Fibroblast of skin of abdomen (primary cell): ENCODE data around the gene UNC5A.

Experiments
- DNase-seq: peaks from one replicate; pipeline ENCODE4 v3.0.0-alpha.2; 2013

Gene UNC5A

DNA sequence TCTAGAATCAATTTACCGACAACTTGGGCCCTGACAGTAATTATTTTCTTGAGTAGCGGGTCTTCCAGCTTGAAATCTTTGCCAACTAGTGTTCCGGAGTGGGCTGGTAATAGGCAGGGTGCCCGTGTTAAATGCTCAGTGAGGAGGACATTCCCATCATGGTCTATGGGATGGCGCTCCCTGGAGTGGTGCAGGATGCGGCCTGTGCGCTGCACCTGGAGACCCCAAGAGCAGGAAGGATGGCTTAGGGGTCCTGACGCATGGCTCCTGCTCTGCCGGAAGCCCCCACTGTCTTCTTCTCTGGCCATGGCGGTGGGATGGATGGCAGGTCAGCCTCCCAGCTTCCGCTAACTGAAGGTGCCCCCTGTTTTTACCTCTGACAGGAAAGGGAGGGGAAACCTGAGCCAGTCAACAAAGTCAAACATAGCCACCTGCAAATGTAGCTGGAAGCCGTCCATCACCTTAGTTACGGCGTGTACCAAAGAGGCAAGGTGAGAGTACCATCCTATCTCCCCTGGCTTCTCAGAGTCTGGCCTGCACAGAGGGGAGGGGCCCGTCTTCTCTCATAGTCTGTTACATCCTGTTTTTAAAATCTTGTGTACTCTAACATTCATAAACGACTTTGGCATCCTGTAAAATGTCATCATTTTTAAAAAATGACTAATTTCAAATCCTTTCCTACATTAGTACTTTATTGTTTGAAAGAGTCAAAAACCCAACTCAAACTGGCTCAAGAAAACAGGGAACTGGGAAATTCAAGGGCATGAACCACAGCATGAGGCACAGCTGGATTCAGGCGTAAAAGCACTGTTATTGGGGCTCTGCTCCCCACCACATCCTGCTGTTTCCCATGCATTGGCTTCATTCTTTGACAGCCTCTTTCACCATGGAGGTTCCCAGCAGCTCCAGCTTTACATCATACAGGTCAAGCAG is 28.5 kb upstream of the UNC5A start:
- DNase-seq, result no peak

DNA sequence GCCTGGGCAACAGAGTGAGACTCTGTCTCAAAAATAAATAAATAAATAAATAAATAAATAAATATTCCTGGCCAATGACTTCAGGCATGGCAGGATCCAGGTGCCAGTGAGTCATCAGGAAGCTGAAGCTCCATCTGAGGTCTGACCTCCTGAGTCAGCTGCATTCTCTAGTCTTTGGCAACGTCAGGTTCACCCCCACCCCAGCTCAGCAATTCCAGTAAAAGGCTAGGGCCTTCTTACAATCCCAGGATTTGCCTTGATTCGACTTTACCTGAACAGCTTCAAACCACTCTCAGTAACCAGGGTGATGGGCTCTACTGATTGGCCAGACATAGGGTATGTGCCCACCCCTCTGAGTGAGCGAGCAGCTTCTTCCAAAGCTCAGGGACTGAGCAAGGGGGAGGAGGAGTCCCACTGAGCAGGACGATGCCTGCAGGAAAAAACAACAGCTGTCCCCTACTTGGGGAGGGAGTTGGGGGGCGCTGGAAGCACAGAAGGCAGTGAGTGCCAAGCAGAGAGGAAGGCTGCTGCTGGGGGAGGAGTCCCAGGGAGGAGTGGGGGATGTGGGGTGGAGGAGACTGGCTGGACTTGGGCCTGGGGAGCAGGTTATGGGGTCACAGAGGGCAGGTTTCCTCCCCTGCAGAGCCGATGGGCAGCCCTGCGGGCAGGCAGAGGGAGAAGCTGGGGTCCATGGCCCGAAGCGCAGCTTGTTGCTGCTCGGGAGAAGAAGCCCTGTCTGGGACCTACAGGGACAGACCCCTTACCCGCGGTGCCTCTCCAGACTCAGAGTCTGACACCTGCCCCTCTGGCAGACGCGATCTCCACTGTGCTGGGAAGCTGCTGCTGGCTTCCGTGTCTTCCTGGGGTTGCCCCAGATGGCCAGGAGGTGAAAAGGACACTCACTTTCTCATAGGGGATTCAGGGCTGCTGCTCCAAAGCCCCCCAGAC is 25.9 kb upstream of the UNC5A start:
- peak; percentile 86 for DNase-seq

DNA sequence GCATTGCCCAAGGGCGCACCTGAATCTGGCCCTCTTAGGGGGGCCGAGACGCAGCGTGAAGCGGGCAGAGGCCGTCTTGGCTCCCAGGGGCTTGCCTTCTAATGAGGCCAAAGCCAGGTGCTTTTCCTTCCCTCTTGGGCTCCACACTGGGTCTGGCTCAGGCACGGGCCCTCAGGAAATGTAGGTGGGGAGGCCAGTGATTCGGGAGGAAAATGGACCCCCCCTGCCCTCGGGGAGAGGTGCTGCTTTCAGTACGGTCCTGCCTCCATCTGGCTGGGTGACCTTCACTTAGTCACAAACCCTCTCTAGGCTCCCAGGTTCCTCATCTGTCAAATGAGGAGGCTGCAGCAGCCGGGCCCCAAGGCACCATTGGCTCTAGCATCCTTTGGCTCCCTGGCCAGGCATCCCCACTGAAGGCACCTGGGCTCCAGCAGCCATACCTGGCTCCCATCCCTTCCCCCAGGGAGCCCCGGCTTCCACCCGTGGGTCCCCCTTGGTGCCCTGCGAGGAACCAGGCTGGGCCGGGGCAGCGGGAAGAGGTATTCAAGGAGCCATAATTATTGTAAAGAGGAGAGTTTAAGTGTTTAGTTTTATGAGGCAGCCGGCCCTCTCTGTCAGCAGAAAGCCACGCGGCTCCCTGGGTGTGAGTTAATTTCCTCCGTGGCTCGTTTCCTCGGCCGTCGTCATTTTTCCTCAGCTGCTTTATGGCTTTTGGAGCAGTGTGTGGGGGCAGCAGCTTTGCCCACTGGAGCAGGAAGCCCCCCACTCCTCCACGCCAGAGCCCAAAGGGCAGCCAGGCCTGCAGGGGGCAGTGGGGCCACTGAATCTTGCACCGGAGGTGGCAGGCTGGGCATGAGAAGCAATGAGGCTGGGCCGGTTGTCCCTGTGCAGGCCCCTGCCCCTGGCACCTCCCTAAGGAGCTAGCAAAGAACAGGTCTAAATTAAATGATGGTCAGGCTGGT is 24.9 kb upstream of the UNC5A start:
- DNase-seq, result no peak

DNA sequence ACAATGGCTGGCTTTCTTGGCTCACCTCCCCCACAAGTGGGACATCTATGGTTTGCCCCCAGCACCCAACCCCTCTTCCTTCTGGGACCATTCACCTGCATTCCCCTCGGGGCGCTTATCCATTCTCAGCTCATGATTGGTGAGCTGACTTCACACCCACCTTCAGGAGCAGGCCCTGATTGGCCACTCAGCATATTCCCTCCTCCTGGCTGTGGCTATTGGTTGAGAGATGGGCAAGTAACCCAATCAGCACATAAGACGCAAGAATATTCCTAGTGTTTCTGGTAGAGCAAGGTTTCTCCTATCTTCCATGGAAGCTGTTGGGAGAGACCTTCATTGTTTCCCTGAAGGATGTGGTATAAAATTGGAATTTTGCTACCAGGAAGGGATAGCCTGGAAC is 22.7 kb upstream of the UNC5A start:
- no peak for DNase-seq

DNA sequence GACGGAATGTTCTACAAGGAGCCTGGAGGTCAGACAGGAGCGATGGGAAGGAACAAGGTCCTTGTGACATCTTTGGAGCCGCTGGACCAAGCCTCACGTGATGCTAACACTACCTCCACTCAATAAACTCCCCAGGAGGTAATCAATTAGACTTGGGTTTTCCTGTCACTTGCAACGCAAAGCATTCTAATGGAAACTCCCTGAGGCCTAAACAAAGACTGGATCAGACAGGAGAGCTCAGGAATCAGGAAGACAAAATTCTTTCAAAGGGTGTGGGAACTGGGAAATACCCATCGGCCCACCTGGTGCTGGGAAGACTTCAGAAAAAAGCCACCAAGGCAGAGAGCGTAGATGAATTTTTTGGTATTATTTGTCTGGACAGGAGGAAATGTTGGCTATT is 22.3 kb upstream of the UNC5A start:
- no peak for DNase-seq

DNA sequence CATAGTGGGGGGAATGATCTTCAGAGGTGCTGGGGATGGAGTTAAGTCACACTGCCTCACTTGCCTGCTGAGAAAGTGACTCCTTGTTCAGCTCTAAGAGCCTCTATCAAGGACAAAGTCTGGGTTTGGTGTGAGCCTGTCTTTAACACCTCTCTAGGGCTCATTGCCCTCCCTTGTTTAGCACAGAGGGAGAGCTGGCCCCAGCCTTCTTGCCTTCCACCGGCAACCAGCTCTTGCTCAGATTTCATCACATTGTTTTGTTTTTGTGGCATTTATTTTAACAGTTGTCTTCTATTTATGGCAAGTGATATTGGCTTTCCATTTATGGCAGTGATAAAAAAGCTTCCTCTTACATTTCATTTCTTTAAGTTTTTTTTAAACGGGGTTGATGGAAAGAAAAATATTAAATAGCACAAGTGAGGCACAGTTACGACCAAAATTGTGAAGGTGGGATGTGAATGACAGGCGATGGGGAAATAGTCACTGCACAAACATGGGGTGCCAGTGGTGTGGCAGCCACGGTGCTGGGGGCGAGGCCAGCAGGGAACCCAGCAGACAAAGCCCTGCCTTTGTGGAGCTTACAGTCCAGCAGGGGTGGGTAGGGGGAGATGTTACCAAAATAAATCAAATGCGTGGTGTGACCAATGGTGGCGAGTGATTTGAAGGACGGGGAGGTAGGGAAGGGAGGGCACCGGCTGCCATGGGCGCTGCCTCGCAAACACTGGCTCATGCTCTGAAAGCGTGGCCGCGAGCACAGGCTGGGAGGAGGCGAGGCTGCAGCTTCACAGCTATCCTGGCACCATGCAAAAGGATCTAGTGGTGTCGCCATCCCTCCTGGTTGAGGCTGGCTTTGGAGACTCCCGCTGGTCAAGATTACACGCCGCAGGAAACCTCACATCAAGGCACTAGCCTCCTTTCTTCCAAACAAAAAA is 21.2 kb upstream of the UNC5A start:
- DNase-seq, result no peak

DNA sequence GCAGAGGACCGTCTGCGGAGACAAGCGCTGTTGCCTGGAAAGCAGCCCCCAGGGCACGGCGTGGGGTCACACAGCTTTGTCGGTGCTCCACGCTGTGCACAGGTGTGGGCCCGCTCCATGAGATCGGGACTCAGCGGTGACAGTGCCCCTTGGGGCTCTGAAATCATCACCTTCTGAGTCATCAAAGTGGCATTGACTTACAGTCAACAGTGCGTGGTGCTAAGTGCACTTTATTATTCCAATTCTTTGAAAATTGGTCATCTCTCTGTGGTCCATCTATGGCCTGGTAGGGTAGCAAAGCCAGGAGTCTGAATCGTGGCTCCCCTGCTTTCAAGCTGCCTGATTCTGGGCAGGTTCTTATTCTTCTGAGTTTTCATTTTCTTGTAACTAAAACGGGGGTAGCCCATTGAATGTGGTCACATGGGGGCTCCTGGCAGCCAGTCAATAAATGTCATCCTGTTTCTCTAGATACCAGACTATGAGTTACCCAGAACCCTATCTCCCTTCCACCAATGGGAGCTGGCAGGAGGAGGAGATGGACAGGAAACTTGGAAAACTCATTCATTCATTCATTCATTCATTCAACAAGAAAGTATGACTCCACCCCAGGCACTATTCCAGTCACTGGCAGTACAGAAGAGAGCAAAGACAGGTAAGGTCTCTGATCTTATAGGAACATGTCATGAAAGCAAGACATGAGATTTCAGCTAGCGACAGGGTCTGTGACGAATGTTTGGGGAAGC is 20.3 kb upstream of the UNC5A start:
- DNase-seq, result no peak

DNA sequence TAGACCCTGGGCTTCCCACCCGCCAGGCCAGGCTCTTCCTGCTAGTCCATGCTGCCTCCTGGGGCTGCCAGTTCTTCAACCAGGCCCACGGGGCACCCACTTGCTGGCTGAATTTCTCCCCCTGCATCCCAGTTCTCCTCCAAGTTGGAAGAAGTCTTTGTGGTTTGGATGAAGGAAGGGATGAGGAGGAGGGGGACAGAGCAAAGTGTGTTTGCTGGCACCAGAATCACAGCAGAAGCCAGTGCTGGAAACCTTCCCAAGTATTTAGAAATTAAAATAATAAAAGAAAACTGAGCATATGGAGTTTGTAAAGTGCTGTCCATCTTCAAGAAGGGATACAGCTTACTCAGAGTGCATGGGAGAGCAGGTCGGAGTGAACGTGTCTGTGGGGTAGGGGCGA is 19.4 kb upstream of the UNC5A start:
- no peak for DNase-seq

DNA sequence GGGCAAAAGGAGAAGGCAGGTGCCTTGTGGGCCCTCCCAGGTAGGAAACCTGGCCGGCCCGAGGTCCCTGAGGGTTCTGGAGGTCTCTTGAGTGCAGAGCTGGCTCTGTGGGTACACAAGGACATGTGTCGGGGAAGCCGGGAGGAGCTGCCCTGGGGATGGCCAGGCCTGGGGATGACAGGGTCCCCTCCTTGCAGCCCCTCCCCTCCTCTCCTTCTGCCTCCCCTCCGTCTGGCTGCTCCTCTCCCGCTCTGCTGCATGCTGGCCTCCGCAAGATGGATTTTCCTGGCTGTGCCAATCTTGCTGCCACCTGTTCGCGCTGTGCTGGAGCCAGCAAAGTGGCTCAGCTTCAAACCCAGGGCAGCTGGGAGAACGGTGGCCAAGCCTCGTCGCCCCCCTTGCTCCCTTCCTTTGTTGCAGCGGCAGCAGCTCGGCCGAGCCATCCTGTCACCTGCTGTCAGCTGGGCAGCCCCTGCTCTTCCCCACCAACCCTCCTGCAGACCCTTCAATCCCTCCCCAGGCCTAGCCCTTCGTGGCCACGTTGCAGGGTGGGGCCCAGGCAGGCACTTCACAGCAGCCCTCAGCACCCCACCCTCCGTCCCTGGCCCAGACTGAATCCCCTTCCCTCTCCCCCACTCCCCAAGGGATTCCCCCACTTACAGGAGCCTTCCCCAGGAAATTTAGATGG is 17.6 kb upstream of the UNC5A start:
- DNase-seq, result no peak

DNA sequence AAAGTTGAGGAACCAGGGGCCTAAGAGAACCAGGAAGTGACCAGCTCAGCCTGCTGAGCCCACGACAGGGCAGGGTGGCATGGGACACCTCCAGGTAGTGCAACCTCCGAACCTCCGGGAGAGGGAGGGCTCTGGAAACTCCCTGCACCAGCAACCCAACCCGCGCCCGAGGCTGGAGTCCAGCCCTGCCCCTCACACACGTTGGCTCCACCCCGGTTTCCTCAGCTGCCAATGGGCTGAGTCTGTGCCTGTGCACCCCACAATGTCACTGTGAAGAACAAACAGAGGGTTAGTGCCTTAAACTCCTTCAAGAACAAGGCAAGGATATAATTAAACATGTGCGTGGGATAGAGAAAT is 17.0 kb upstream of the UNC5A start:
- DNase-seq, result no peak

DNA sequence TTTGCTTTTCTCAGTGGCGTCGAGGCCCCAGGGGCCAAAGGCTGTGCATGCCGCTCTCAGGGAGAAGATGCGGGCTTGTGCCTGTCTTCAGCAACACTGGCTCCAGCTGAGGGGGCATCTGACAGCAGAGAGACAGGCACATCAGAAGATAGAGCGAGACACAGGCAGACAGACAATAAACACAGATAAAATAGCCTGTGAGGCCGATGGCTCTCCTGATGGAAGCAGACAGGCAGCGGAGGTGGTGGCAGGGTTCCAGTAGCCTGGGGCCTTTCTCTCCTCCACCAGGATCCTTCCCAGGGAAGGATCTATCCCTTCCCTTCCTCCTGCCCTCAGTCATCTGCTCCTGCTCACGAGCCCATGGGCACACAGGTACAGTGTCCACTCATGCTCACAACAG is 16.6 kb upstream of the UNC5A start:
- DNase-seq, result no peak

DNA sequence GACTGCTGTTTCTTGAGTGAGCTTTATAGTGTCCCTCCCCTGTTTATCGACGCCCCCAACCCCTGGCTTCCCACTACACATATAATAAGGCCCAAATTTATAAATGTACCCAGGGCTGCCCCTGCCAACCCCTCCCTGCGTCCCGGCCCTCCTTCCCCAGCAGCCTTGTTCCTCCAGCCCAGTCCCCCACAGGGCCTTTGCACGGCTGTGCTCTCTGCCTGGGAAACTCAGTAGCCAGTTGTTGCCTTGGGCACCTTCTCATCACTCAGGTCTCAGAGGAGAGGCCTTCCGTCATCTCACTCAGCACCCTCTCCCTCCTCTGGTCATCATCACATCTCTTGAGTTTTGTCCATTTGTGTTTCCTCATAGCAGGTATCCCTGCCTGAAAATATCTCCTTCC is 15.8 kb upstream of the UNC5A start:
- no peak for DNase-seq

DNA sequence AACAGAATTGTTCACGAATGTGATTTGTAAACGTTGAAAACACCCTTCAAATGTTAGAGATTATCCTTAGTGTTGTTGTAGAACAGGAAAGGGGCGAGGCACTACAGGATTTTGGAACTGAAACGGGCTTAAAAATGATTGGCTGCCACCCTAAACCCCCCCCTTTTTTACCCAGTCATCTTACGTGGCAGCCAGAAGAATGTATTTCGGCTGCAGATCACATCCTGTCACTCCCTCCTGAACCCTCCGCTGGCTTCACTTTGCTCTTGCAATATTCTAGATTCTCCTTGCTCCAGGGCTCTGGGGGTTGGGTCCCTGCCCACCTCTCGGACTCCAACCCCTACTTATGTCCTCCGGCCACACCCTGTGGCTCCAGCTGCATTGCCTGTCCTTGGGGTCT is 13.9 kb upstream of the UNC5A start:
- no peak for DNase-seq

DNA sequence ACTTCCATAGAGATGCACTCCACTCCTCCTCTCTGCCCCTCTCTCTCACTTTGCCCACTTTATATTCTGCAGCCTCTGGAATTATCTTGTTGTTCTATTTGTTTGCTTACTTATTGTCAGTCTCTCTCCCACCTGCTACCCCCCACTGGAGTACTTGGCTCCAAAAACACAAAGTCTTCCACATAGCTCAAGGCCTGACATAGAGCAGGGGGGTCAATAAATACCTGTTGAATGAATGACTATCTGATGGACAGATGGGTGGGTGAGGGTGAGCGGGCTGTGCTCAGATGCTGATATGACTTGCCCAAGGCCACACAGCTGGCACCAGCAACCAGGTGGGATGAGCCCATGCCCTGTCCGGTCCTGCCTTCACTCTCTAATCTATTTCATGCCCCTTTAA is 13.4 kb upstream of the UNC5A start:
- no peak for DNase-seq

DNA sequence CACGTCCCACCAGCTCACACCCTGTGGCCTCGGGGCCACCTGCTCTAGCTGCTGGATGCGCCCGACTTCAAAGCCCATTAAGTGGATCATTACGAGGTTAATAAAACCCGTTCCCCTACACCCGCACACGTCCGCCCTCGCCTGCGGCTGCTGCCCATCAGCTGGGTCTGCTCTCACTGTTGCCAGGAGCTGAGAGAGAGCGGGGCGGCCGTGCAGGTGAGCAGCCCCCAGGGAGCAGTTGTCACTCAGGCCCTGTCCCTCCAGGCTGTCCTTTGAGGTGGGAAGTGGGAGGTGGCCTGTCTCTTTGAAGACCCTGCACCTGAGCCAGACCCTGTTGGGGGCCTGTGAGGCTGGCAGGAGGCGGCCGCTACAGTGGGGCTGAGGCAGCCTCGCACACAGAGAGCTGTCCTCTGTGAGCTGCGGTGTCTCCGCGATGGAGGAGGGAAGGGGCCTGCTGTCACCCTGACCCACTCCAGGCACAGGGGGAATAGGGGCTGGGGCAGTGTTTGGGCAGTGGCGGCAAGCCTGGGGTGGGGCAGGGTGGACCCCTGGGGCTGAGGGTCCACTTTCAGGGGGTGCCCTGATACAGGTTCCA is 12.8 kb upstream of the UNC5A start:
- no peak for DNase-seq

DNA sequence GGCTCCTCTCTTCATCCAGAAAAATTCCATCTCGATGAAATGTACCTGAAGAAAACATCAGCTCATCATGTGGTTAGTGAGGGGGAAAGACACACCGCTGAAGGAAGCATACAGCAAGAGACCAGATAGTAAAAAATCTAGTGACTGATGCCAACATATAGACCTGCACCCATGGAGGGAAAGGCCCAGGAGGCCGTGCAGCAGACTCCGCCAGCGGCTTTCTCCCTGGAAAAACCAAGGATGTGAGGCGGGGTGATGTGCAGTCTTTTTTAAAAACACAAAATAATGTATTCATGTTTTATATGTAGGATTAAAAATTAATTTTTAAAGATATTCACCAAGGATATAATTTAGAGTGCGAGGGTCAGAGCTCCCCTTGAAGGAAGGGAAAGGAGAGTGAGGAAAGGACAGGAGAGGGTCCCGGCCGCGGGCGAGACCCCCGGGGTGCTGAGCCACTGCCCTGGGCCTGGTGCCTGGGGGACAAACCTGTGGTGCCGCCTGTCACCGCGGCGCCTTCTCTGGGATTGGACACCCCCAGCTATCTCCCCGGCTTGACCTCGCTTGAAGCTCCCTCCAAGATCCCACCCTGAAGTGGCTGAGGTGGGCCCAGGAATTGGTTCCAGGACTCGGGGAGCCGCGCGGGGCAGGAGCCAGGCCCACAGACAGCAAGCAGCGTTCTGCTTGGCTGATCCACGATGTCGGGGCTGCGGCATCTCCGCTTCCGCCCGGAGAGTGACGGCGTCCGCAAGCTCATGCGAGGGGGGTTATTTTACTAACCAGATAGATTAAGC is 12.1 kb upstream of the UNC5A start:
- DNase-seq, result no peak

DNA sequence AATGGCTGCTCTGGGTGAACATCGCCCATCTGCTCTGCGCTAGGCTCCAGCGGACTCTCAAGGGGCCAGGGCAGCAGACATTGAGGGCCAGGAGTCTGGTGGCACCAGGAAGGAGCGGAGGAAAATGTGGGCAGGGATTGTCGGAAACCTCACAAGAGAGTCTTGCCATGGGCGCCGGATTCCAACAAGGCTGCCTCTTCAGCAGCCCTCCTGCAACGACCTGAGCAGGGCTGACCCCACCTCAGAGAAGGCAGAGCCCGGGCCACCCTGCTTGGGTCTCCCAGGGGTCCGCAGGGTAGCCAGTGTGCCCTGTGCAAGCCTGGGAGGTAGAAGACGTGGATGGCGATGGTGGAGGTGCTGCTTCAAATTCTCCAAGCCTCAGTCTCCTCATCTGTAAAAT is 11.4 kb upstream of the UNC5A start:
- DNase-seq, result no peak

DNA sequence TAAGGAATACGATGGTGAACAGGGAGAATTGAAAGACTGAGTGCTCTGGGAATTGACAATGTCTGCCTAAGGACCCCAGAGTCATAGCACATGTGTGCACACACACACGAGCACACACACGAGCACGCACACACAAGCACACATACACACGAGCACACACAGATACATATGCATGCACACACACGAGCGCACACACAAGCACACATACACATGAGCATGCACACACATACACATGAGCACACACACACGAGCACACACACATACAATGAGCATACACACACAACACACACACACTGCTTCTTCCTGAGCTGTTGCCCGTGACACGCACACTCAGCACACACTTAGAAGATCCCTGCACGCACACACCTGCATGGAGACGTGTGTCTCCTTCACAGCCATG is 10.9 kb upstream of the UNC5A start:
- DNase-seq, result no peak

DNA sequence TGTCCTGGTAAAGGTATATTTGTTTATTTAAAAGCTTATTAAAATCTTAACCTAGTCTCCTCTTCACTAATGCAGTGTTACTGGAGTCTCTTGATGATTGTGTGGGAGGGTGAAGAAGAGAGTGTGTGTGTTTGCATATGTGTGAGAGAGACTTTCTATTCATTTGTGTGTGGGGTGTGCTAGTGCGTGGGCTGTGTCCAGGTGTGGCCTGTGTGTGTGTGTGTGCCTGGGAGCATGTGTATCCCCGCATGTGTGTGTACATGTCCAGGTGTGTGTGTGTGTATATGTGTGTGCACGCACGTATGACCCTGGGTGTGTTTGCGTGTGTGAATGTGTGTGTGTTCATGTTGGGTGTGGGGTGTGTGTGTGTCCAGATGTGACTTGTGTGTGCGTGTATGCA is 10.3 kb upstream of the UNC5A start:
- DNase-seq, result no peak
